Lower lobe of right lung (tissue), 2 donors: ENCODE measurements around the gene MB. TPM values are rescaled to one million over a fixed set of nuclear protein-coding genes. Genes with fewer than 3 reads are reported as not detected.

Source experiments
- ATAC-seq, 2 donors: fragments of 200-7000 bp; cut with Tn5 transposase; one replicate each; pipeline ENCODE4 v1.9.1; 2020 to 2022; ENCODE audit warnings: mild to moderate bottlenecking in 2 of 2, moderate library complexity in 2 of 2
- DNase-seq: peaks from one replicate; pipeline ENCODE4 v3.0.0-alpha.2; 2020
- H3K27ac ChIP-seq: fragments of 200-600 bp; one replicate; pipeline ENCODE4 v1.8.0; 2022
- H3K27me3 ChIP-seq: fragments of 200-600 bp; one replicate; pipeline ENCODE4 v1.8.0; 2022; ENCODE audit warnings: low read depth
- H3K36me3 ChIP-seq: fragments of 200-600 bp; one replicate; pipeline ENCODE4 v1.8.0; 2022; ENCODE audit warnings: mild to moderate bottlenecking
- H3K4me1 ChIP-seq: fragments of 200-600 bp; one replicate; pipeline ENCODE4 v1.8.0; 2022
- H3K4me3 ChIP-seq: fragments of 200-600 bp; one replicate; pipeline ENCODE4 v1.8.0; 2022; ENCODE audit warnings: mild to moderate bottlenecking
- H3K9me3 ChIP-seq: fragments of 200-600 bp; one replicate; pipeline ENCODE4 v1.8.0; 2022
- CTCF ChIP-seq: fragments of 200-600 bp; IDR thresholded peaks from one replicate; pipeline ENCODE4 v1.8.0; 2022; ENCODE audit warnings: antibody characterized with exemption, mild to moderate bottlenecking
- intact Hi-C: fragments of 100-400 bp; cut with DNase I; formaldehyde crosslinking; loops from one replicate; pipeline ENCODE4 v1.11.0; 2022
- total RNA-seq: library from RNA; stranded (reverse); fragmentation: NEBNext Ultra II Directional; extraction: Animal tissue kit (Norgen Biotek cat#: 25700); gene quantifications from one replicate; pipeline ENCODE4 v1.2.1, GENCODE V29; 2021
- donor health status: DM: no; HTN: yes; CAD: no; lungs with severe emphysema.

Gene MB
- total RNA-seq, 1 donor from 2014 or later = 0.86 TPM

GRCh38 chr22:35630891-35631290 lies 13.8 kb upstream of the MB start:
- H3K4me1 ChIP-seq = peaks cover 16% of the 10 kb centered on the region
- intact Hi-C loops = no loop called here
- no peak overlapping the region for H3K27ac ChIP-seq
- H3K36me3 ChIP-seq = no peaks in the 10 kb centered on the region
- TF ChIP-seq CTCF = no peak
- ATAC-seq (no peak), DNase-seq (no peak)
- no peaks in the 10 kb centered on the region for H3K9me3 ChIP-seq
- H3K27me3 ChIP-seq = no peaks in the 10 kb centered on the region
- H3K4me3 ChIP-seq = no peak overlapping the region

- Histone ChIP-seq H3K27me3 (no peaks in the 10 kb centered on the region), H3K9me3 (no peaks in the 10 kb centered on the region), H3K4me3 (no peak overlapping the region), H3K36me3 (no peaks in the 10 kb centered on the region), H3K27ac (no peak overlapping the region), H3K4me1 (peaks cover 16% of the 10 kb centered on the region)
- DNase-seq = no peak
- TF ChIP-seq CTCF = no peak
- intact Hi-C loops = no loop called here
- ATAC-seq = no peak
These were observed 13.3 kb upstream of the MB start for GRCh38 chr22:35630387-35630793.

- intact Hi-C loops = loop anchor here (10.0 kb wide), 1 partner anchor 285 kb away; no protein-coding TSS in a partner anchor
- no peaks in the 10 kb centered on the region for H3K36me3 ChIP-seq
- no peak for TF ChIP-seq CTCF
- no peak overlapping the region for H3K4me3 ChIP-seq
- H3K9me3 ChIP-seq = no peaks in the 10 kb centered on the region
- peak; percentile 56 to 66 for ATAC-seq
- peak overlapping the region; percentile 64 for H3K27ac ChIP-seq
- no peaks in the 10 kb centered on the region for H3K27me3 ChIP-seq
- peak; percentile 63 for DNase-seq
- H3K4me1 ChIP-seq = peaks cover 16% of the 10 kb centered on the region
These were observed 12.5 kb upstream of the MB start for GRCh38 chr22:35629406-35630216.

GRCh38 chr22:35628732-35629131 lies 11.6 kb upstream of the MB start:
- no peak for DNase-seq
- Histone ChIP-seq H3K9me3 (no peaks in the 10 kb centered on the region), H3K36me3 (no peaks in the 10 kb centered on the region), H3K4me1 (peaks cover 16% of the 10 kb centered on the region), H3K27ac (peak overlapping the region; percentile 64), H3K27me3 (no peaks in the 10 kb centered on the region), H3K4me3 (no peak overlapping the region)
- intact Hi-C loops = loop anchor here (10.0 kb wide), 1 partner anchor 286 kb away; no protein-coding TSS in a partner anchor
- no peak for ATAC-seq
- TF ChIP-seq CTCF = no peak

- peak; percentile 87 for ATAC-seq
- no peaks in the 10 kb centered on the region for H3K27me3 ChIP-seq
- DNase-seq = peak; percentile 88
- no peaks in the 10 kb centered on the region for H3K9me3 ChIP-seq
- intact Hi-C loops = loop anchor here (10.0 kb wide), 1 partner anchor 287 kb away; no protein-coding TSS in a partner anchor
- peaks cover 17% of the 10 kb centered on the region for H3K4me1 ChIP-seq
- peak; percentile 49 for TF ChIP-seq CTCF
- H3K4me3 ChIP-seq = peak overlapping the region; percentile 56
- peak overlapping the region; percentile 78 for H3K27ac ChIP-seq
- no peaks in the 10 kb centered on the region for H3K36me3 ChIP-seq
These were observed 10.3 kb upstream of the MB start for GRCh38 chr22:35627267-35628041.
